ENCODE measurements around the gene CERS2. TPM values are rescaled to one million over a fixed set of nuclear protein-coding genes. Genes with fewer than 3 reads are reported as not detected.

The CERS2 gene
- total RNA-seq, 4 donors from 2014 or later, result 96.8 to 144 (median 131) TPM

DNA sequence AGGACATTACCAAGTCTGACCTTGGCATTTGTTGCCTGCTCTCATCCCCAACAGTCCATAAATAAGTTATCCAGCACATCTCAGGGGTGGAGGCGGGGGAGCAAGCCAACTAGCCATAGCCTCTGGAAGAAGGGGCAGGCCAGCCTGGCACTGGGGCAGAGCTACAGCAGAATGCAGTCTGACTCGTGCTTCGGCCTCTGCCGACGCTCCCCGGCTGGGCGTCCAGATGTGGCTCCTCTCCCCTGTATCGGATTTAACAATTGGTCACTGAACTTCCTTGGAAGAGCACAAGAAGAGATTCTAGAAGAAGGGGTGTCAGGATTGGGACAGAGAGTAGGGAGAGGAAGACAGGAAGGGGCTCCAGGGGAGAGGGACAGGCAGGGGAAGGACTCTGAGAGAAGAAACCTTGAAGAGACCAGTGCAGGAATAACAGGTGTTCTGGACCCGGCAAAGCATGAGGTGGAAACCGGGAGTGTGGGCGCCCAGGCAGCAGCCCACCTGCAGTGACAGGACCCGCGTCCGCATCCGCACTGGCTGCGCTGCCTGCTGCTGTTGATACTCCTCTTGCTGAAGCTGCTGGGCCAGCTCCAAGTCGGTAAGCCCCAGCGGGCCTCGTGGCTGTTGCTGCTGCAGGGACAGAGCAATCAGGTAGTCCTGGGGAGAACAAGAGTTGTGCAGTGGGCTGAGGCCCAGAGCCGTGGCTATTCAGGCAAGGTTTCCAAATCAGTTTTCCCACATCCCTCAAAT is 22.7 kb upstream of the CERS2 start:
- TF ChIP-seq, protein P1, sequence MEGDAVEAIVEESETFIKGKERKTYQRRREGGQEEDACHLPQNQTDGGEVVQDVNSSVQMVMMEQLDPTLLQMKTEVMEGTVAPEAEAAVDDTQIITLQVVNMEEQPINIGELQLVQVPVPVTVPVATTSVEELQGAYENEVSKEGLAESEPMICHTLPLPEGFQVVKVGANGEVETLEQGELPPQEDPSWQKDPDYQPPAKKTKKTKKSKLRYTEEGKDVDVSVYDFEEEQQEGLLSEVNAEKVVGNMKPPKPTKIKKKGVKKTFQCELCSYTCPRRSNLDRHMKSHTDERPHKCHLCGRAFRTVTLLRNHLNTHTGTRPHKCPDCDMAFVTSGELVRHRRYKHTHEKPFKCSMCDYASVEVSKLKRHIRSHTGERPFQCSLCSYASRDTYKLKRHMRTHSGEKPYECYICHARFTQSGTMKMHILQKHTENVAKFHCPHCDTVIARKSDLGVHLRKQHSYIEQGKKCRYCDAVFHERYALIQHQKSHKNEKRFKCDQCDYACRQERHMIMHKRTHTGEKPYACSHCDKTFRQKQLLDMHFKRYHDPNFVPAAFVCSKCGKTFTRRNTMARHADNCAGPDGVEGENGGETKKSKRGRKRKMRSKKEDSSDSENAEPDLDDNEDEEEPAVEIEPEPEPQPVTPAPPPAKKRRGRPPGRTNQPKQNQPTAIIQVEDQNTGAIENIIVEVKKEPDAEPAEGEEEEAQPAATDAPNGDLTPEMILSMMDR (IDR thresholded peaks at IDR 0.05), result no peak
- DNase-seq (ENCODE audit: low spot score) (no peak), ATAC-seq (ENCODE audit: low FRiP score) (no peak)

GRCh38 chr1:150995896-150996295 is 21.3 kb upstream of the CERS2 start:
- TF ChIP-seq, protein P1 (IDR thresholded peaks at IDR 0.05), result peak in 2 of 3 donors; percentile 15 to 77
- no peak for DNase-seq (ENCODE audit: low spot score)
- peak; percentile 29 for ATAC-seq (ENCODE audit: low FRiP score)

- TF ChIP-seq, protein P1 (IDR thresholded peaks at IDR 0.05), result no peak
- ATAC-seq (ENCODE audit: low FRiP score), result peak; percentile 33
- no peak for DNase-seq (ENCODE audit: low spot score)
Observed at GRCh38 chr1:150995460-150995859, 20.8 kb upstream of the CERS2 start.

GRCh38 chr1:150994248-150994647 is 19.6 kb upstream of the CERS2 start:
- TF ChIP-seq, protein P1 (IDR thresholded peaks at IDR 0.05), result no peak
- DNase-seq (ENCODE audit: low spot score) (no peak), ATAC-seq (ENCODE audit: low FRiP score) (no peak)

- ATAC-seq (ENCODE audit: low FRiP score) (no peak), DNase-seq (ENCODE audit: low spot score) (no peak)
- TF ChIP-seq, protein P1 (IDR thresholded peaks at IDR 0.05), result no peak
Observed at GRCh38 chr1:150992626-150993025, 18.0 kb upstream of the CERS2 start.

- DNase-seq (ENCODE audit: low spot score) (no peak), ATAC-seq (ENCODE audit: low FRiP score) (no peak)
- TF ChIP-seq, protein P1 (IDR thresholded peaks at IDR 0.05), result no peak
Observed at GRCh38 chr1:150987924-150988323, 13.3 kb upstream of the CERS2 start.

GRCh38 chr1:150985179-150985825 is 10.7 kb upstream of the CERS2 start:
- TF ChIP-seq, protein P1 (IDR thresholded peaks at IDR 0.05), result no peak
- no peak for DNase-seq (ENCODE audit: low spot score)
- ATAC-seq (ENCODE audit: low FRiP score), result no peak

Data from omental fat pad (tissue), 4 donors.